ENCODE data around the gene GGCT.

- TF ChIP-seq CTCF (IDR thresholded peaks at IDR 0.05) = no peak
- no peak for TF ChIP-seq ZFX (IDR thresholded peaks at IDR 0.05; ENCODE audit: borderline replicate concordance)
Observed at GRCh38 chr7:30460246-30460633, 44.4 kb downstream of the GGCT start.
